HEK293T (cell line): Measurements from ENCODE around the gene C19orf67.
"Not testable (repeated sequence)": the region's sequence is repeated elsewhere in the genome, so short reads cannot be mapped to it uniquely, and the experiment has no call there.

ENCODE experiments used
- ARNT ChIP-seq: fragments of 450-650 bp; IDR thresholded peaks from 2 replicates; pipeline ENCODE4 v1.6.1; 2017; ENCODE audit warnings: mild to moderate bottlenecking
- BHLHE40 ChIP-seq: fragments of 450-650 bp; IDR thresholded peaks from 2 replicates; pipeline ENCODE4 v1.6.1; 2016; ENCODE audit warnings: mild to moderate bottlenecking, moderate library complexity, borderline replicate concordance
- CTBP1 ChIP-seq: fragments of 450-650 bp; IDR thresholded peaks from 2 replicates; pipeline ENCODE4 v1.6.1; 2016; ENCODE audit warnings: borderline replicate concordance
- ELF4 ChIP-seq: fragments of 450-650 bp; IDR thresholded peaks from 2 replicates; pipeline ENCODE4 v1.6.1; 2017; ENCODE audit warnings: antibody characterized with exemption
- FOXA1 ChIP-seq: fragments of 450-650 bp; IDR thresholded peaks from 2 replicates; pipeline ENCODE4 v1.6.1; 2016; ENCODE audit warnings: mild to moderate bottlenecking
- FOXM1 ChIP-seq: fragments of 450-650 bp; IDR thresholded peaks from 2 replicates; pipeline ENCODE4 v1.6.1; 2017; ENCODE audit warnings: mild to moderate bottlenecking, borderline replicate concordance
- HDGF ChIP-seq: fragments of 450-650 bp; IDR thresholded peaks from 2 replicates; pipeline ENCODE4 v1.6.1; 2017; ENCODE audit warnings: antibody characterized with exemption, borderline replicate concordance
- LEF1 ChIP-seq: fragments of 450-650 bp; IDR thresholded peaks from 2 replicates; pipeline ENCODE4 v1.6.1; 2017; ENCODE audit warnings: mild to moderate bottlenecking, borderline replicate concordance
- NFRKB ChIP-seq: fragments of 450-650 bp; IDR thresholded peaks from 2 replicates; pipeline ENCODE4 v1.6.1; 2016; ENCODE audit warnings: mild to moderate bottlenecking, moderate library complexity
- SP1 ChIP-seq: fragments of 450-650 bp; IDR thresholded peaks from 2 replicates; pipeline ENCODE4 v1.6.1; 2017
- SUZ12 ChIP-seq: fragments of 450-650 bp; IDR thresholded peaks from 2 replicates; pipeline ENCODE4 v1.6.1; 2016; ENCODE audit warnings: mild to moderate bottlenecking
- TARDBP ChIP-seq: fragments of 450-650 bp; IDR thresholded peaks from 2 replicates; pipeline ENCODE4 v1.6.1; 2016
- TF ChIP-seq, protein P1 (sequence below): fragments of 450-650 bp; IDR thresholded peaks from 2 replicates; pipeline ENCODE4 v1.6.1; 2016

DNA sequence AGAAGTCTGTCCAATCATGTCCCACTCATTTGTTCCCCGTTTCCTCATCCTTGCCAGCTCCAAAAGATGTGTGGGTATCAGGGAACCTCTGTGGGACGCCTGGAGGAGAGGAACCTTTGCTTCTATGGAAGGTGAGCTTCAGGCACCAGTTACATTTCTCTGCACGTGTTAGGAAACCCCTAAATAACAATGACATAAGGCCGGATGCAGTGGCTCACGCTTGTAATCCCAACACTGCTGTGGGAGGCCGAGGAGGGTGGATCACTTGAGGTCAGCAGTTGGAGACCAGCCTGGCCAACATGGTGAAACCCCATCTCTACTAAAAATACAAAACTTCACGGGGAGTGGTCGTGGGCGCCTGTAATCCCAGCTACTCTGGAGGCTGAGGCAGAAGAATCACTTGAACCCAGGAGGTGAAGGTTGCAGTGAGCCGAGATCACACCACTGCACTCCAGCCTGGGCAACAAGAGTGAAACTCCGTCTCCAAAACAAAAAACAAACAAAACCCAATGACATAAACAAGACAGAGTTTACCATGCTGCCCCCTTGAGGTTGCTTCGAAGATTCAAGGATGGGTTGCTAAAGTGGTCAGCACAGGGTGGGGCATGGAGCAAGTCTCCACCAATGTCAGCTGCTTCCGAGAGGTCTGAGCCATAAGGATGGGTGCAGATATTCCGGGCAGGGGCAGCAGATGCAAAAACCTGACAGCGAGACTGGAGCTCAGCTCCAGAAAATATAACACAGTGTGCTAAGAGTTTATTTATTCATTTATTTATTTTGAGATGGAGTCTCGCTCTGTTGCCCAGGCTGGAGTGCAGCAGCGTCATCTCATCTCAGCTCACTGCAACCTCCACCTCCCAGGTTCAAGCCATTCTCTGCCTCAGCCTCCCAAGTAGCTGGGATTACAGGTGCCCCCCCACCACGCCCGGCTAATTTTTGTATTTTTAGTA is 42.6 kb downstream of the C19orf67 start:
- TF ChIP-seq, protein P1, sequence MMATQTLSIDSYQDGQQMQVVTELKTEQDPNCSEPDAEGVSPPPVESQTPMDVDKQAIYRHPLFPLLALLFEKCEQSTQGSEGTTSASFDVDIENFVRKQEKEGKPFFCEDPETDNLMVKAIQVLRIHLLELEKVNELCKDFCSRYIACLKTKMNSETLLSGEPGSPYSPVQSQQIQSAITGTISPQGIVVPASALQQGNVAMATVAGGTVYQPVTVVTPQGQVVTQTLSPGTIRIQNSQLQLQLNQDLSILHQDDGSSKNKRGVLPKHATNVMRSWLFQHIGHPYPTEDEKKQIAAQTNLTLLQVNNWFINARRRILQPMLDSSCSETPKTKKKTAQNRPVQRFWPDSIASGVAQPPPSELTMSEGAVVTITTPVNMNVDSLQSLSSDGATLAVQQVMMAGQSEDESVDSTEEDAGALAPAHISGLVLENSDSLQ, result not testable (repeated sequence)
- TF ChIP-seq LEF1, HDGF, ELF4, BHLHE40, SP1, ARNT, TARDBP, NFRKB, SUZ12, FOXA1, FOXM1, CTBP1: not testable (repeated sequence)
